Measurements from ENCODE around the gene SLC39A9.
"Not testable (repeated sequence)": the region's sequence is repeated elsewhere in the genome, so short reads cannot be mapped to it uniquely, and the experiment has no call there.

The SLC39A9 gene

GRCh38 chr14:69368381-69368780 lies 30.1 kb upstream of the SLC39A9 start:
- DNase-seq (ENCODE audit: low read depth): no peak

GRCh38 chr14:69370061-69370460 lies 28.4 kb upstream of the SLC39A9 start:
- no peak for DNase-seq (ENCODE audit: low read depth)

GRCh38 chr14:69372146-69372545 lies 26.3 kb upstream of the SLC39A9 start:
- no peak for DNase-seq (ENCODE audit: low read depth)

- no peak for DNase-seq (ENCODE audit: low read depth)
These were observed 25.4 kb upstream of the SLC39A9 start for GRCh38 chr14:69373104-69373503.

GRCh38 chr14:69374235-69374634 lies 24.3 kb upstream of the SLC39A9 start:
- DNase-seq (ENCODE audit: low read depth): no peak

- no peak for DNase-seq (ENCODE audit: low read depth)
These were observed 23.3 kb upstream of the SLC39A9 start for GRCh38 chr14:69375182-69375581.

GRCh38 chr14:69375722-69376121 lies 22.8 kb upstream of the SLC39A9 start:
- DNase-seq (ENCODE audit: low read depth): no peak

GRCh38 chr14:69376439-69376838 lies 22.1 kb upstream of the SLC39A9 start:
- no peak for DNase-seq (ENCODE audit: low read depth)

- no peak for DNase-seq (ENCODE audit: low read depth)
These were observed 20.2 kb upstream of the SLC39A9 start for GRCh38 chr14:69378274-69378673.

- no peak for DNase-seq (ENCODE audit: low read depth)
These were observed 11.2 kb upstream of the SLC39A9 start for GRCh38 chr14:69387311-69387710.

- not testable (repeated sequence) for DNase-seq (ENCODE audit: low read depth)
These were observed 7.1 kb upstream of the SLC39A9 start for GRCh38 chr14:69391400-69391799.

GRCh38 chr14:69392481-69392880 lies 6.0 kb upstream of the SLC39A9 start:
- DNase-seq (ENCODE audit: low read depth): no peak

- no peak for DNase-seq (ENCODE audit: low read depth)
These were observed 2.6 kb upstream of the SLC39A9 start for GRCh38 chr14:69395929-69396328.

GRCh38 chr14:69398818-69399210 lies 322 bp downstream of the SLC39A9 start:
- no peak for DNase-seq (ENCODE audit: low read depth)

- no peak for DNase-seq (ENCODE audit: low read depth)
These were observed 1.3 kb downstream of the SLC39A9 start for GRCh38 chr14:69399750-69400149.

- DNase-seq (ENCODE audit: low read depth): no peak
These were observed 1.7 kb downstream of the SLC39A9 start for GRCh38 chr14:69400154-69400553.

GRCh38 chr14:69401841-69402240 lies 3.3 kb downstream of the SLC39A9 start:
- DNase-seq (ENCODE audit: low read depth): no peak

GRCh38 chr14:69404478-69404877 lies 6.0 kb downstream of the SLC39A9 start:
- DNase-seq (ENCODE audit: low read depth): no peak

GRCh38 chr14:69404883-69405282 lies 6.4 kb downstream of the SLC39A9 start:
- DNase-seq (ENCODE audit: low read depth): no peak

- no peak for DNase-seq (ENCODE audit: low read depth)
These were observed 7.3 kb downstream of the SLC39A9 start for GRCh38 chr14:69405762-69406161.

GRCh38 chr14:69408331-69408960 lies 10.0 kb downstream of the SLC39A9 start:
- DNase-seq (ENCODE audit: low read depth): no peak

GRCh38 chr14:69413483-69413882 lies 15.0 kb downstream of the SLC39A9 start:
- no peak for DNase-seq (ENCODE audit: low read depth)

- not testable (repeated sequence) for DNase-seq (ENCODE audit: low read depth)
These were observed 17.6 kb downstream of the SLC39A9 start for GRCh38 chr14:69416087-69416486.

- DNase-seq (ENCODE audit: low read depth): no peak
These were observed 24.8 kb downstream of the SLC39A9 start for GRCh38 chr14:69423279-69423678.

Measured in CMK (cell line).